IMR-90 (cell line): Measurements from ENCODE around the gene CIZ1. TPM values are rescaled to one million over a fixed set of nuclear protein-coding genes. Genes with fewer than 3 reads are reported as not detected.

Experiments
- ATAC-seq: fragments of 200-7000 bp; cut with Tn5 transposase; 2 replicates; pipeline ENCODE4 v1.9.1; 2020; ENCODE audit warnings: low read depth, mild to moderate bottlenecking, moderate library complexity
- BruUV-seq: library from RNA; stranded (reverse); fragments of 400-500 nt; replicated peaks from 2 replicates; lab custom pipeline; 2021; lab: Mats Ljungman, UMichigan
- CTCF ChIA-PET: fragments of 300-600 bp; formaldehyde crosslinking; extraction: SDS; loops from one replicate; lab custom pipeline; 2021; ENCODE audit warnings: antibody characterized with exemption; lab: Yijun Ruan, JAX
- POLR2A ChIA-PET: fragments of 300-600 bp; sonication (Branson Sonifier 250); formaldehyde crosslinking; loops from one replicate; lab custom pipeline; 2022; ENCODE audit warnings: antibody characterized with exemption; ENCODE audit not compliant: unreplicated experiment; lab: Charles Lee
- DNase-seq: peaks from one replicate; pipeline ENCODE4 v3.0.0; 2013
- H2AFZ ChIP-seq: replicated peaks from 2 replicates; pipeline ENCODE3; 2013; ENCODE audit warnings: low read length, mild to moderate bottlenecking; ENCODE audit not compliant: poor library complexity
- H2AK5ac ChIP-seq: 2 replicates; pipeline ENCODE4 v1.6.1; 2013; ENCODE audit warnings: low read depth, low read length, inconsistent platforms
- H2AK9ac ChIP-seq: replicated peaks from 2 replicates; pipeline ENCODE3; 2013; ENCODE audit warnings: mild to moderate bottlenecking, low read depth, low read length, moderate library complexity; ENCODE audit not compliant: poor library complexity
- H2BK120ac ChIP-seq: 2 replicates; pipeline ENCODE4 v1.6.1; 2013; ENCODE audit warnings: low read depth, low read length, inconsistent platforms
- H2BK15ac ChIP-seq: 3 replicates; pipeline ENCODE4 v1.6.1; 2013; ENCODE audit warnings: low read depth, low read length, inconsistent platforms
- H2BK20ac ChIP-seq: 2 replicates; pipeline ENCODE4 v1.6.1; 2013; ENCODE audit warnings: low read depth, mild to moderate bottlenecking, inconsistent platforms, low read length, moderate library complexity
- H2BK5ac ChIP-seq: 2 replicates; pipeline ENCODE4 v1.6.1; 2013; ENCODE audit warnings: mild to moderate bottlenecking, low read depth, low read length, inconsistent platforms; ENCODE audit not compliant: poor library complexity, severe bottlenecking
- H3K14ac ChIP-seq: replicated peaks from 2 replicates; pipeline ENCODE4 v1.6.1; 2013; ENCODE audit warnings: low read depth, low read length, inconsistent platforms
- H3K18ac ChIP-seq: 2 replicates; pipeline ENCODE4 v1.6.1; 2013; ENCODE audit warnings: low read depth, low read length, control low read depth
- H3K23ac ChIP-seq: 2 replicates; pipeline ENCODE4 v1.6.1; 2013; ENCODE audit warnings: low read depth, low read length, inconsistent platforms
- H3K27ac ChIP-seq: 2 replicates; pipeline ENCODE4 v1.5.1; 2013; ENCODE audit warnings: mild to moderate bottlenecking, control low read depth, low read length; ENCODE audit not compliant: insufficient read depth
- H3K27me3 ChIP-seq: 2 replicates; pipeline ENCODE4 v1.6.1; 2013; ENCODE audit warnings: low read length; ENCODE audit not compliant: control insufficient read depth, insufficient read depth
- H3K36me3 ChIP-seq: 2 replicates; pipeline ENCODE4 v1.6.1; 2013; ENCODE audit warnings: low read length, mixed read lengths; ENCODE audit not compliant: control insufficient read depth, insufficient read depth
- H3K4ac ChIP-seq: 2 replicates; pipeline ENCODE4 v1.6.1; 2013; ENCODE audit warnings: low read depth, low read length, inconsistent platforms
- H3K4me1 ChIP-seq: 2 replicates; pipeline ENCODE4 v1.6.1; 2013; ENCODE audit warnings: low read length, mixed read lengths; ENCODE audit not compliant: control insufficient read depth, insufficient read depth
- H3K4me2 ChIP-seq: 2 replicates; pipeline ENCODE4 v1.6.1; 2013; ENCODE audit warnings: low read depth, mild to moderate bottlenecking, control low read depth, low read length, moderate library complexity
- H3K4me3 ChIP-seq: 2 replicates; pipeline ENCODE4 v1.5.1; 2013; ENCODE audit warnings: low read depth, mild to moderate bottlenecking, control low read depth, low read length, moderate library complexity; ENCODE audit not compliant: insufficient read depth
- H3K56ac ChIP-seq: 2 replicates; pipeline ENCODE4 v1.6.1; 2013; ENCODE audit warnings: low read length, inconsistent platforms; ENCODE audit not compliant: insufficient read depth; ENCODE audit errors: extremely low read depth
- H3K79me1 ChIP-seq, 2 experiments: 2 replicates each; pipeline ENCODE4 v1.6.1; 2013; ENCODE audit warnings: low read length in 2 of 2, inconsistent platforms in 1 of 2, low read depth in 1 of 2
- H3K9ac ChIP-seq: 2 replicates; pipeline ENCODE4 v1.6.1; 2013; ENCODE audit warnings: low read depth, low read length, control low read depth
- H3K9me1 ChIP-seq: 2 replicates; pipeline ENCODE4 v1.6.1; 2013; ENCODE audit warnings: low read length, inconsistent platforms; ENCODE audit not compliant: insufficient read depth
- H3K9me3 ChIP-seq: 2 replicates; pipeline ENCODE4 v1.6.1; 2013; ENCODE audit warnings: low read length; ENCODE audit not compliant: control insufficient read depth, insufficient read depth
- H4K20me1 ChIP-seq: 2 replicates; pipeline ENCODE4 v1.6.1; 2013; ENCODE audit warnings: low read length, inconsistent platforms; ENCODE audit not compliant: insufficient read depth
- H4K5ac ChIP-seq: 2 replicates; pipeline ENCODE4 v1.6.1; 2013; ENCODE audit warnings: mild to moderate bottlenecking, low read depth, low read length, control low read depth
- H4K8ac ChIP-seq, 2 experiments: 2 replicates each; pipeline ENCODE4 v1.6.1; 2013; ENCODE audit warnings: low read depth in 2 of 2, low read length in 2 of 2, control low read depth in 1 of 2, inconsistent platforms in 1 of 2
- H4K91ac ChIP-seq: 2 replicates; pipeline ENCODE4 v1.6.1; 2013; ENCODE audit warnings: low read depth, low read length, inconsistent platforms; ENCODE audit not compliant: insufficient read depth
- MXI1 ChIP-seq: IDR thresholded peaks from 2 replicates; pipeline ENCODE4 v1.6.1; 2012; ENCODE audit warnings: low read depth, mild to moderate bottlenecking, low read length, moderate library complexity, borderline replicate concordance
- SMC3 ChIP-seq: fragments of 150-350 bp; IDR thresholded peaks from 2 replicates; pipeline ENCODE4 v1.6.1; 2016; ENCODE audit warnings: low read depth, mild to moderate bottlenecking, antibody characterized with exemption, low read length, moderate library complexity
- WGBS, 2 experiments: methylation state at CpG; one replicate each; pipeline versions ENCODE4 v1.1.5 to v1.1.7; 2013; ENCODE audit warnings: missing lambda C conversion rate in 2 of 2; ENCODE audit not compliant: insufficient read length in 1 of 2; ENCODE audit errors: extremely low coverage in 2 of 2; 5-methylcytosine and 5-hydroxymethylcytosine counted together
- dilution Hi-C: fragments of 300-500 bp; cut with HindIII; formaldehyde crosslinking; loops from one replicate; pipeline ENCODE4 v1.14.3; 2018; ENCODE audit warnings: low sequenced_read_pairs; ENCODE audit not compliant: unreplicated experiment
- in situ Hi-C: fragments of 300-500 bp; cut with MboI; formaldehyde crosslinking; loops from 3 replicates; pipeline ENCODE4 v1.14.3; 2019; ENCODE audit warnings: low sequenced_read_pairs, inconsistent platforms, mixed read lengths
- intact Hi-C: fragments of 100-400 bp; cut with micrococcal nuclease; formaldehyde crosslinking; loops from 2 replicates; pipeline ENCODE4 v1.10.0; 2022
- polyA plus RNA-seq, 3 experiments: library from polyadenylated mRNA; depleted of rRNA; stranded (reverse); fragments of >200 nt; gene quantifications; 2 replicates each; pipeline ENCODE4 v1.2.3, GENCODE V29; 2012; ENCODE audit warnings: low replicate concordance in 1 of 3
- total RNA-seq: library from RNA; depleted of rRNA; stranded (reverse); fragments of >200 nt; gene quantifications from 2 replicates; pipeline ENCODE4 v1.2.3, GENCODE V29; 2012
- TF ChIP-seq, protein P1 (sequence below): fragments of 150-350 bp; IDR thresholded peaks from 2 replicates; pipeline ENCODE4 v1.6.1; 2017; ENCODE audit warnings: mild to moderate bottlenecking, antibody characterized with exemption, low read length, low read depth

The CIZ1 gene
- total and polyA plus RNA-seq, 2 of the 4 experiments (the other 2 are of a cell fraction) = 13.8 to 51.9 TPM

DNA sequence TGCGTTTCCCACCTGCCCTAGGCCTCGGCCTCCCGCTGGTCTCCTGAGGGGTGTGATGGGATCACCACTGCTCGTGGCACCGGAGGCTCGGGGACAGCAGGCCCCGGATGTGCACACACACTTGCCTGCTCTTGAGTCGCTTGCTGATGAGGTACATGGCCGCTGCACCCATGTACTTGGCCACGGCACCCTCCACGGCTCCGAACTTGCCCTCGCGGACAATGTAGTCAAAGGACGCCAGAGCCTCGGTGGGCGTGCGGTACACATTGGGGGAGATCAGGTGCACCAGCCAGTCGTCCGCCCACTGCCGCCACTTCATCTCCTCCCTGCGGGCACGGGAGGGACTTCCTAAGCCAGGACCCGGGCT, 68.6 kb downstream of the CIZ1 start:
- H3K27me3 ChIP-seq = no peaks in the 10 kb centered on the region
- no peak for TF ChIP-seq MXI1
- TF ChIP-seq SMC3 = no peak
- TF ChIP-seq, protein P1, sequence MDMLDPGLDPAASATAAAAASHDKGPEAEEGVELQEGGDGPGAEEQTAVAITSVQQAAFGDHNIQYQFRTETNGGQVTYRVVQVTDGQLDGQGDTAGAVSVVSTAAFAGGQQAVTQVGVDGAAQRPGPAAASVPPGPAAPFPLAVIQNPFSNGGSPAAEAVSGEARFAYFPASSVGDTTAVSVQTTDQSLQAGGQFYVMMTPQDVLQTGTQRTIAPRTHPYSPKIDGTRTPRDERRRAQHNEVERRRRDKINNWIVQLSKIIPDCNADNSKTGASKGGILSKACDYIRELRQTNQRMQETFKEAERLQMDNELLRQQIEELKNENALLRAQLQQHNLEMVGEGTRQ = no peak
- H4K20me1 ChIP-seq = peaks cover 17% of the 10 kb centered on the region; the same call in 1 of the 2 replicates
- H3K9me1 ChIP-seq = peaks cover 4% of the 10 kb centered on the region
- no peak overlapping the region for H4K5ac ChIP-seq
- H3K4me3 ChIP-seq = no peak overlapping the region
- H3K9me3 ChIP-seq = no peaks in the 10 kb centered on the region
- POLR2A ChIA-PET = no interaction called here
- no peak overlapping the region for H3K56ac ChIP-seq
- no peak overlapping the region for H3K4me2 ChIP-seq
- no peak overlapping the region for H4K91ac ChIP-seq
- H3K36me3 ChIP-seq = peaks cover 24% of the 10 kb centered on the region
- dilution Hi-C loops (no loop called here), in situ Hi-C loops (no loop called here), intact Hi-C loops (no loop called here)
- peaks cover 6% of the 10 kb centered on the region; the same call in 1 of the 2 replicates for H3K4me1 ChIP-seq
- H3K23ac ChIP-seq = no peak overlapping the region
- H2BK120ac ChIP-seq = no peak overlapping the region
- no peak overlapping the region for H3K14ac ChIP-seq
- no peak overlapping the region for H2BK5ac ChIP-seq
- no peak overlapping the region for H2BK20ac ChIP-seq
- H3K9ac ChIP-seq = no peak overlapping the region
- no peak overlapping the region for H2AK9ac ChIP-seq
- H3K27ac ChIP-seq = no peak overlapping the region
- H3K18ac ChIP-seq = no peak overlapping the region
- no peak overlapping the region for H3K4ac ChIP-seq
- no peak overlapping the region for H4K8ac ChIP-seq
- H2AFZ ChIP-seq = no peak overlapping the region
- H2BK15ac ChIP-seq = no peak overlapping the region
- DNase-seq (no peak), ATAC-seq (no peak)
- no TSS peak for BruUV-seq
- H3K79me1 ChIP-seq = peaks cover 9 to 30% of the 10 kb centered on the region in 2 experiments; a peak in 3 of 4 replicates
- CTCF ChIA-PET = no interaction called here
- WGBS, 2 experiments = 90% methylated on average over 17 of the region's 24 CpGs; no CpG with 5 or more reads in 1 of the 2 experiments
- no peak overlapping the region for H2AK5ac ChIP-seq
